HG02588 (cell line): ENCODE measurements around the gene GSDME.

ENCODE experiments used
- ATAC-seq: cut with Tn5 transposase; IDR thresholded peaks from one replicate; pipeline ENCODE4 v1.9.1; 2021; ENCODE audit warnings: mild to moderate bottlenecking, moderate library complexity; ENCODE audit not compliant: unreplicated experiment

GSDME gene

DNA sequence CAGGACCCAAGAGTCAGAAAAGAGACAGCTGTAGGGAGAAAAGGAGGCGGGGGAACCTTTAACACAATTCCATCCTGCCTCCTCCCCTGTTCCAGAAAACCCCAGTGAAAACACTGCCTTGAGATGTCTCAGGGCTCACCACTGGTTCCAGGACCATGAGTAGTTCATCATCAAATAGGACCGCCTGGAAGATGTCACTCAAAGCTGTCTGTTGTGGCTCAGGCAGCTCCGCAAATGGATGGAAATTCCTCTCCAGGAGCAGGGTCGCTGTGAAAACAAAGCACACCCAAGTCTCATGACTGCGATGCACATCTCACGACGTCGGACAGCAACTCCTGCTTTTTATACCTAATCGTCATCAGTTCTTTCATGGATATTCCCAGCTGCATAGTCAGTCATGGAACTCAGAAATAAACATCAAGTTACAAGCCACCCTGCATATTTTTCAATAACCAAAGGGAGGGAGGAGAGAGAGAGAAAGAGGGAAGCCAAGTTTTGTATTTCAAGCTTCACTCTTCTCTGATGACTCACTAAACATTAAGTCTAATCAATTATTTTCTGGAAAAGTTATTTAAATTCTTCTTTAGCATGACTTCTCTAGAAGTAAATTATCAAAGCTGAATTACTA, 49.2 kb downstream of the GSDME start:
- no peak for ATAC-seq

DNA sequence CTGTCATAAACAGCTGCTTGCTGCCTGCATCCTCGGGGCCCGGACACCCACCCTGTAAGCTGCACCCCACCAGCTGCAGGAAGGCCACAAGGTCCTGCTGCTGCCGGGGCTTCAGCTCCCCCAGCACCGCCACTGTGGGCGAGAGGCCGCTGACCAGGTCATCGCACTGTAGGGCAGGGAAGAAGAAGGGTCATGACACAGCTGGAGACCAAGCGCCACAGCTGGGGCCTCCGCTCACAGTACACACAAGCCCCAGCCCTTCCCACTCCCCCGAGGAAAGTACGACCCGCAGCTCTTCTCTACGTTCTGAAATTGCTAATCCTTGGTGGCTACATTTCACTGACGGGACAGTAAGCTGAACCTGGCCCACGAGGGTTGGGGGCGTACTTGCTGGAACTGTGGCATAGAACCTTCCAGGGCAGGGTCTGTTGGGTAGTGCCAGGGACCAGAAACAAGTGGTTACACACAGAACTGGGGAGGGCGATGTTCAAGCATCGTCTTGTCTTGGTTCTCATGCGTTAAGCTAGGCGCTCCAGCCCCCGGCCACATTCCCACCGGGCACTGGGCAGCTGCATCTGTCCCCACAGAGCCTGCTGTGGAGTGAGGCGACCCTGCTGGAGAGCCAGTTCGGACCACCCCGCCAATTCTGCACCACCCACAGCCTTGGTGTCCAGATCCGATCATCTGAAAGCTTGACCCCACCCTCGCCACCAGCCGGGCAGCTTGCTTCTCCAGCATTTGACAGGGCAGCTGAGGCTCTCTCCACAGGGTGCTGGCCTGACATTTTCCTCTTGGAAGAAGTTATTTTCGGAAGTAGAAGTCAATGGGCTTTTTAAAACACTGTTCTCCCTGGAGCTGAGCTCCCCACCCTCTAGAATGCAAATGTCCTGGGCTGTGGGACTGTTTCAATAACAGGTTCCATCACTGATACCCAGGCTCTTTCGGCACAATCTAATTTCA, 50.8 kb downstream of the GSDME start:
- ATAC-seq = no peak

DNA sequence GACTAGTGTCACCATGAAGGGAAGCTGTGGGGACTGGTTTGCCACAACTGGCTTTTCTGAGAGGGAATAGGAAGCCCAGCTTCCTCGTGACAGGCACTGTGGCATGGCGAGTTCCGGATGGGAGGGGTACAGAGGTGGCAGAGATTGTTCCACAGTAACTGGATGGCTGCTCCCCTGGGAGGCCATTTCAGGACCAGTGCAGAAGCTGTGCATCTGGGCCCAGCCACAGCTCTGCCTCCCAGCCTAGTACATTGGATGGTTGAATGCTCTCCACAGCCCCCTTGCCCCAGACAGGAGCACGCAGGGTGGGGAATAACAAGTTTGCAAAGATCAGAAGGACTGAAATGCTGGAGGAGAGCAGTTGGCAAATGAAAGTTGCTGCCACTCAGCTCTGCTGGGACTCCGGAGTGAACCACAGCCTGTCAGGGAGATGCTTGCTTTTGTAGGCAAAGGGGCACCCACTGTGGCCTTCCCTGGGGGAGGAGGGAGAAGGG, 51.8 kb downstream of the GSDME start:
- ATAC-seq = no peak

DNA sequence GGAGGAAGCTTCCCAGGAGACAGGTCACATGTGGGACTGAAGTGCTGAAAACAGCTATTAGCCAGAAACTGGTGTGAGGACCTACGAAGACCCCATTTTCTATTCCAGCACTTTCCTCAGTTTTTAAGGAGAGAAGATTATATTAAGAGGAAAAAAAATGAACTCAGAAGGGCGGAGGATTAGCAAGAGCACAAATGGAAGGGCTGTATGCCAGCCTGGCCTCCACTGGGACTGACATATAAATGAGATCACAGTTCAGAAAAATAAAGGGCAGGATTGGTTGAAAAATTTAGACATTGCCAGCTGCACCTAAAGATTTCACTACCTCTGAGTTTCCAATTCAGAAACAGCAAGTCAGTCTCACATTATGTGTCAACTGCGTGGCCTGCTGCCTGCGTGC, 53.0 kb downstream of the GSDME start:
- ATAC-seq = no peak

- ATAC-seq = no peak
Observed at GRCh38 chr7:24703296-24703695, 54.0 kb downstream of the GSDME start.

DNA sequence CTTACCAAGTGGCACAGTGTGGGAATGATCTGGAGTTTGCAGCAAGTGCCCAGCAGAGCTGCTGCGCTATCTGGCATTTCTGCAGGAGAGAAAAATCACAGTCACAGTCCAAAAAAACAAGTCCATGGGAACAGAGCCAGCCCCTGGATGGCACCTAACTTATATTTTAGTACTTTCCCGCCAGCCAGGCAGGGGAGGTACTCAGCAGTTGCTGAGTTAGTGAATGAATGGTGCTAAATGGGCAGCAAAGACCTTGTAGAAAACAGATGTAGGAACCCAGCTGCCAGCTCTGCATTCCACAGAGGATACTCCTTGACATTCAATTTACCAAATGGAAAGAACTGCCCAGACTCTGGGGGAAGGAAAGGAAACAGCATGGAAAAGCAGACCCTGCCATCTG, 54.5 kb downstream of the GSDME start:
- no peak for ATAC-seq

DNA sequence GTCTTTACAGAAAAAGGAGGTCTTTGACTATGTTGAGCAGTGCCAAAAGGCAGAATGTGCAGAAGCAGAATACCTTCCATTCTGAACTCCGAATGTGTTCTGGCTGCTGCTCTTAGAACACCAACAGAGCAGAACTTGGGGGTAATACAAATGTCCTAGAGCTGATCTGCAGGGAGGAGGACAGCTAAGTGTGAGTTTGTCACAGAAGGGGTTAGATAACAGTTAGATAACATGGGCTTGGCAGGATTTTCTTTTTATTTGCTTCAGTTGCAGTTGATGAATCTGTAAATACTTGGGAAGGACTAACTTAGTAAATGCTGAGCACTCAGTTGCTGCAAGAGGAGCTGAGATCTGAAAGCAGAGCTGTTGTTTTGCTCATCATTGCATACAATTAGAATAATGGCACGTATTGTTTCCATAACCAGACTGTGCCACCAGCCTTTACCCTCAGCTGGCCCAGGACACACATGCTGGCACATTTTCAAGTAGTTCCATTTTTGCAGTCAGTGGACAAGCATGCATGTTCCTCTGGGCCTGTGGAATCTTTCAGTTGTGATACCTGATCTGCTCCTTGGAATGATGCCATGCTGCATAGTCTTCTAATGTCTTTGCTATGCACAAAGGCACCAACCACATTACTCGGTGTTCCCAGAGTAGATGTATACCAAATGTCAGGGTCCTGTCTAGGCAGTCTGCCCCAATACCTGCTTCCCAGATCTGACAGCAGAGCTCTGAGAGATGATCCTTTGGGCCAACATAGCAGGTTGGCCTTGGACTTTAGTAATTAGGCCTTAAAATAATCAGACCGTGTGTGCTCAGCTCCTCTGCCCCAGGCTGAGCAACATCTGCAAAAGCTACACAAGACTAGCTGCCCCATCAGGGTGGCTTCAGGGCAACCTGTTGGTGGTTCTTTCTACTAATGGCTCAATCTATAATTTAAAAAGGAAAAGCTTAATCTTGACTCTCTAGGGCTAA, 55.7 kb downstream of the GSDME start:
- ATAC-seq = no peak

DNA sequence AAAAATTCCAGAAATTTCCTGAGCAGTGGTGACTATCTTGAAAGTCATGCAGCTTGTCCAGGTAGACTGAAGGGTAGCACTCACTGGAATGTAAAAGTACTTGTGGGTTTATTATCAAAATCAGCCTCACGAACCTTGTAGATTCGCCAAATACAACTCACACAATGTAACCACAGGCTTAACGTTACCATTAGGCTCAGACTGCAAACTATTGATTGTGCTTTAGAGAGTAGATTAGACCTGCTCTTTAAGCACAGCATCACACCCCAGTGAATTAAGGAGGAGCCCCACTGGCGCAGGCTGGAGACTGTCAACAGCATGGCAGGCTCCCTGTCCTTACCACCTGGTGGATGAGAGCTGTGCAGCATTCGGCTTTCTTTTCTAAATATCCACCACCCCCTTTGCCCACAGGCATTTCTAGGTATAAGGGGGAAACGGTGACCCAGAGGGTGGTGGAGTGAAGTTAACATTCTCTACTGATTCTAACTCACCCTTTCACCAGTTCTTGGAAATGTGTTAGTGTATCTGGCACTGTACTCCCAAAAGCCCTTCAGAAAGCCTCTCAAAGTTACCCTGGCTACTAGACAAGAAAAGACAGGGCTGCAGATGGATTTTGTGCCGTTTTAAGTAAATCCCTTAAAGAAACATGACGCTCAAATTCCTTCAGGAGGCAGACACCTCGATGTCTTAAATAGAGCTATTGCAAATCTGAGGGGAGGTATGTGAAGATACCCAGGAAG, 56.6 kb downstream of the GSDME start:
- no peak for ATAC-seq

DNA sequence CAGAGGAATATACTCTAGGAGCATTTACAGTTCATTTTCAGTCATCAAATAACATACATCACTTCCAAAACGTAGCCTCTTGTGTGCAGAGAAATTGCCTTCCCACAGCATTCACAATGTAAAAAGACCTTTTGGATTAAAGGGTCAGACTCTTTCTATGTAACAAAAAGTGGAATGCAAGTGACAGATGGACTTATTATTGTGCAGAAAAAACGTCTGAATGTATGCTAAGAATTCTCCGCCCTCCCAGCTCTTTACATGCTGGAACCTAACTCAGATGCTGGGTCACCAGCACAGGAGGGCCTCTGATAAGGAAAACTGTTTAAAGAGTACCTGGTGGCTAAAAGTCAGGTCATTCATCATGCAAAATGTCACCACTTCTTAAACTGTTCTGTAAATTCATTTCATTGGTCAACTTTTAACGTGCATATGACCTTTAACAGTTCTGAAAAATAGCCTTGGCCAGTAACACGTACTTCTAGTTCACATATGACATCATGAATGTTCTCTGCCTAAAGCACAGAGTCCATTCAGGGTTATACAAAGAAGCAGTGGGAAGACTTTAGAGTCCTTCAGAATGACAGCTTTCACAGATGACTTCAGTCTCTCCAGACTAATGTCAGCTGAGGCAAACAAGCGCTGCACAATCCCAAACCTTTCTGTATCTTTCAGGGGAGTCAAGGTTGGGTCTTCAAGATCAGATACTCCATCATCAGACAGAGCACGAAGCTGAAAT, 58.6 kb downstream of the GSDME start:
- ATAC-seq = no peak

DNA sequence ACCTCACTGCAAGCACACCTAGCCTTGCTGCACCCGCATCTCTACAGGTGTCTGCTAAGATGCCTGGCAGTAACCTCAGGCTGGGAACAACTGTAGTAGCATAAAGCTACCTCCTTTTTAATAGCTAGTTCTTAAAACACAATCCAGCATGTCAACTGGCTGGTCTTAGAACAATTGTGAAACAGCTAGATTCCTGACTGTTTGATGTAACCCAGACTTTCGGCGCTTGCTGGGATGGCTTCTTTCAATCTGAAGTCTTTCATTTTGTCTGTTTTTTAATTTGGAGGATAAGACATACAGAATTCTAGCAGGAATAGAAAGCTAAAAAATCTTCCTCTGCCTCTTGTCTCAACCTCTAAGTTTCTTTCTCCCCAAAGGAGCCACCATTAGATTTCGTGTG, 59.8 kb downstream of the GSDME start:
- ATAC-seq = no peak

- no peak for ATAC-seq
Observed at GRCh38 chr7:24692592-24692991, 64.7 kb downstream of the GSDME start.

DNA sequence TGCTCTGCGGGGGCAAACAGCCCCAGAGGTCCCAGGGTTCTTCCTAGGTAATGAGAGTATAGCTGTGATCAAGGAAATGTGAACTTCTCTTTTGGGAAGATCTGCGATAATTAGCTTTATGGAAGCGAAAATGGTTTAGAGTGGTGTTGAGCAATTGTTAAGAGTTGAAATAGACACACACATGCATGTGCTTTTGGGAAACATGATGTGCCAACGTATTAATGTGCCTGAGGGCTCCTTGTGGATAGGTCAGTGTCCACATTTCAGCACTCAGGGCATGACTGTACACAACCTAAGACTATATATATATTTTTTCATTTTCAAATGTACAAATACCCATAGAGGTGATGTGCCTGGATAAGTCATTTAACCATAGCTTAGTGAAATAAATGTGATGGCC, 67.0 kb downstream of the GSDME start:
- ATAC-seq = no peak

GRCh38 chr7:24685708-24686107, 71.6 kb downstream of the GSDME start:
- no peak for ATAC-seq

DNA sequence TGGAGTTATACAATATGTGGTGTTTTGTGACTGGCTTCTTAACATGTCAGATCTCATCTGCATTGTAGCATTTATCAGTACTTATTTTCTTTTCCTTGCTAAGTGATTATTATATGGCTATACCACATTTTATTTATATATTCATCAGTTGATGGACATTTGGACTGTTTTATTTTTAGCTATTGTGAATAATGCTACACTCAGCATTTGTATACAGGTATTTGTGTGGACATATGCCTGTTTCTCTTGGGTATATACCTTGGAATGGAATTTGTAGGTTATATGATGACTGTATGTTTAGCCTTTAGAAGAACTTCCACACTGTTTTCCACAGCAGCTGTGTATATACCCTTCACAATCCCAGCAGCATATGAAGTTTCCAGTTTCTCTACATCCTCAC, 86.5 kb downstream of the GSDME start:
- ATAC-seq = no peak

GRCh38 chr7:24669971-24670591, 87.2 kb downstream of the GSDME start:
- no peak for ATAC-seq

DNA sequence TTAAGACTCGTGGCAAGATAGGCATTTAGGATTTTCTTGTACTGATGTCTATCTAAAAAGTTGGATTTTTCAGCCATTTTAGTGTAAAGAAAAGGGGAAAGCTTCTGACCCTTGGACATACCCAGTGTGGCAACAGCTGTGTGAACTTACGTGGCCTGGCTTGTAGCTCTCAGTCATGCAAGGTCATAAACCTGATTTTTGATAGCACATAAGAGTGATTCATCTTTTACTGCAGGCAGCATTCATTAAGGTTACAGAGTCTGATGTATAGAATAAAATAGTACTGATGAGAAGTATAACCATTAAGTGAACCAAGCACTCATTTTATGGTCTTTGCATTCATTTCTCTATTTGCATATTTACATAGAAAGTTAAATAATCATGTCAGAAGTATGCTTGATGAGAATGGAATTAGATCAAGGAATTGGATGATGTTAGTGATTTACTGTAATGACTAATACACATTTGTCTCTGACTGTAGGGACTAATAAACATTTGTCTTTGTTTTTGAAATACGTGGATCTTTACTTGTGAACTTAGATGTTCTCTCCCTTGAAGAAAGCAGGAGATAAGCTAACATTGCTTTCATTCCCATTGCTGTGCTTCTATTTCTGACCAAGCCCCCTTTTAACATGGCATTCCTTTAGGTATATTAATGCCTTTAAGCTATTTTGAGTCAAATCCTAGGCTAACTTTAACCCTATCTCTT, 88.2 kb downstream of the GSDME start:
- ATAC-seq = no peak

GRCh38 chr7:24665564-24666294, 91.5 kb downstream of the GSDME start:
- ATAC-seq = no peak

- ATAC-seq = no peak
Observed at GRCh38 chr7:24660546-24660945, 96.7 kb downstream of the GSDME start.
